ENCODE results near the gene AFAP1. TPM values are rescaled to one million over a fixed set of nuclear protein-coding genes. Genes with fewer than 3 reads are reported as not detected.

AFAP1 gene
- 48.3 and 48.4 TPM in 2 replicates for total RNA-seq

GRCh38 chr4:7939377-7940108 is at the start of gene AFAP1:
Gene AFAP1, minus strand, starts transcription at chr4:7939861. Its CDS starts 67,783 bp downstream, at chr4:7872078.
- no peak within 1 kb of the TSS for H3K27ac Mint-ChIP-seq
- H3K36me3 Mint-ChIP-seq (ENCODE audit: low read depth): no peaks in the 10 kb centered on the region
- peak; percentile 85 for DNase-seq (ENCODE audit: low spot score)
- peaks cover 22% of the 10 kb centered on the region for H3K4me1 Mint-ChIP-seq (ENCODE audit: low read depth)
- H3K27me3 Mint-ChIP-seq (ENCODE audit: insufficient read depth): peaks cover 25% of the 10 kb centered on the region
- intact Hi-C loops (cut with micrococcal nuclease): loop anchor here (1.0 to 2.0 kb wide), 4 partner anchors 21 to 83 kb away; no protein-coding TSS in a partner anchor
- peak within 1 kb of the TSS; percentile 74 for H3K4me3 Mint-ChIP-seq
- H3K9me3 Mint-ChIP-seq: no peaks in the 10 kb centered on the region

GRCh38 chr4:7988437-7988836 is 48.8 kb upstream of the AFAP1 start:
- Mint-ChIP-seq H3K4me1 (ENCODE audit: low read depth) (peaks cover 6% of the 10 kb centered on the region), H3K9me3 (no peaks in the 10 kb centered on the region), H3K4me3 (no peak overlapping the region), H3K27ac (no peak overlapping the region), H3K36me3 (ENCODE audit: low read depth) (no peaks in the 10 kb centered on the region), H3K27me3 (ENCODE audit: insufficient read depth) (peaks cover 3% of the 10 kb centered on the region)
- intact Hi-C loops (cut with micrococcal nuclease): loop anchor here (5.0 kb wide), 1 partner anchor 796 kb away; the partner anchor contains the start of gene SORCS2
- DNase-seq (ENCODE audit: low spot score): no peak

GRCh38 chr4:7987148-7987989 is 47.7 kb upstream of the AFAP1 start:
- Mint-ChIP-seq H3K36me3 (ENCODE audit: low read depth) (no peaks in the 10 kb centered on the region), H3K4me3 (no peak overlapping the region), H3K4me1 (ENCODE audit: low read depth) (peaks cover 6% of the 10 kb centered on the region), H3K27me3 (ENCODE audit: insufficient read depth) (peaks cover 6% of the 10 kb centered on the region), H3K9me3 (no peaks in the 10 kb centered on the region), H3K27ac (no peak overlapping the region)
- DNase-seq (ENCODE audit: low spot score): peak; percentile 64
- intact Hi-C loops (cut with micrococcal nuclease): loop anchor here (1.0 to 5.0 kb wide), 8 partner anchors 49 to 795 kb away; partner anchors contain the start of genes AFAP1 and SORCS2

- H3K27me3 Mint-ChIP-seq (ENCODE audit: insufficient read depth): peaks cover 6% of the 10 kb centered on the region
- H3K4me3 Mint-ChIP-seq: no peak overlapping the region
- peaks cover 11% of the 10 kb centered on the region for H3K4me1 Mint-ChIP-seq (ENCODE audit: low read depth)
- intact Hi-C loops (cut with micrococcal nuclease): loop anchor here (1.0 to 5.0 kb wide), 3 partner anchors 13 to 794 kb away; partner anchors contain the start of genes AFAP1 and SORCS2
- no peaks in the 10 kb centered on the region for H3K36me3 Mint-ChIP-seq (ENCODE audit: low read depth)
- H3K9me3 Mint-ChIP-seq: no peaks in the 10 kb centered on the region
- no peak for DNase-seq (ENCODE audit: low spot score)
- no peak overlapping the region for H3K27ac Mint-ChIP-seq
Observed at GRCh38 chr4:7985891-7986441, 46.3 kb upstream of the AFAP1 start.

- no peak for DNase-seq (ENCODE audit: low spot score)
Observed at GRCh38 chr4:7985072-7985471, 45.4 kb upstream of the AFAP1 start.

GRCh38 chr4:7984286-7984925 is 44.7 kb upstream of the AFAP1 start:
- no peak for DNase-seq (ENCODE audit: low spot score)
- Mint-ChIP-seq H3K4me1 (ENCODE audit: low read depth) (peaks cover 11% of the 10 kb centered on the region), H3K4me3 (no peak overlapping the region), H3K27ac (no peak overlapping the region), H3K9me3 (no peaks in the 10 kb centered on the region), H3K36me3 (ENCODE audit: low read depth) (no peaks in the 10 kb centered on the region), H3K27me3 (ENCODE audit: insufficient read depth) (peaks cover 6% of the 10 kb centered on the region)
- intact Hi-C loops (cut with micrococcal nuclease): no loop called here

More at GRCh38 chr4:7985072-7985471, 45.4 kb upstream of the AFAP1 start:
- H3K4me3 Mint-ChIP-seq: no peak overlapping the region
- peaks cover 11% of the 10 kb centered on the region for H3K4me1 Mint-ChIP-seq (ENCODE audit: low read depth)
- peaks cover 6% of the 10 kb centered on the region for H3K27me3 Mint-ChIP-seq (ENCODE audit: insufficient read depth)
- no peaks in the 10 kb centered on the region for H3K36me3 Mint-ChIP-seq (ENCODE audit: low read depth)
- intact Hi-C loops (cut with micrococcal nuclease): loop anchor here (1.0 to 5.0 kb wide), 2 partner anchors 12 to 793 kb away; partner anchors contain the start of gene SORCS2
- H3K27ac Mint-ChIP-seq: no peak overlapping the region
- H3K9me3 Mint-ChIP-seq: no peaks in the 10 kb centered on the region

- Mint-ChIP-seq H3K27me3 (ENCODE audit: insufficient read depth) (peaks cover 6% of the 10 kb centered on the region), H3K36me3 (ENCODE audit: low read depth) (no peaks in the 10 kb centered on the region), H3K4me3 (no peak overlapping the region), H3K27ac (no peak overlapping the region), H3K9me3 (no peaks in the 10 kb centered on the region), H3K4me1 (ENCODE audit: low read depth) (peaks cover 11% of the 10 kb centered on the region)
- no peak for DNase-seq (ENCODE audit: low spot score)
- intact Hi-C loops (cut with micrococcal nuclease): no loop called here
Observed at GRCh38 chr4:7983296-7983695, 43.6 kb upstream of the AFAP1 start.

- H3K4me1 Mint-ChIP-seq (ENCODE audit: low read depth): peaks cover 11% of the 10 kb centered on the region
- H3K27ac Mint-ChIP-seq: no peak overlapping the region
- H3K9me3 Mint-ChIP-seq: no peaks in the 10 kb centered on the region
- intact Hi-C loops (cut with micrococcal nuclease): no loop called here
- DNase-seq (ENCODE audit: low spot score): no peak
- H3K4me3 Mint-ChIP-seq: no peak overlapping the region
- peaks cover 6% of the 10 kb centered on the region for H3K27me3 Mint-ChIP-seq (ENCODE audit: insufficient read depth)
- H3K36me3 Mint-ChIP-seq (ENCODE audit: low read depth): no peaks in the 10 kb centered on the region
Observed at GRCh38 chr4:7981738-7982394, 42.2 kb upstream of the AFAP1 start.

- Mint-ChIP-seq H3K27me3 (ENCODE audit: insufficient read depth) (peaks cover 3% of the 10 kb centered on the region), H3K27ac (no peak overlapping the region), H3K9me3 (no peaks in the 10 kb centered on the region), H3K36me3 (ENCODE audit: low read depth) (peaks cover 6% of the 10 kb centered on the region), H3K4me3 (no peak overlapping the region), H3K4me1 (ENCODE audit: low read depth) (peaks cover 19% of the 10 kb centered on the region)
- intact Hi-C loops (cut with micrococcal nuclease): no loop called here
- no peak for DNase-seq (ENCODE audit: low spot score)
Observed at GRCh38 chr4:7980036-7980435, 40.4 kb upstream of the AFAP1 start.

GRCh38 chr4:7979652-7979968 is 39.9 kb upstream of the AFAP1 start:
- Mint-ChIP-seq H3K4me1 (ENCODE audit: low read depth) (peaks cover 19% of the 10 kb centered on the region), H3K36me3 (ENCODE audit: low read depth) (peaks cover 6% of the 10 kb centered on the region), H3K4me3 (no peak overlapping the region), H3K27me3 (ENCODE audit: insufficient read depth) (peaks cover 3% of the 10 kb centered on the region), H3K9me3 (no peaks in the 10 kb centered on the region), H3K27ac (no peak overlapping the region)
- intact Hi-C loops (cut with micrococcal nuclease): no loop called here
- no peak for DNase-seq (ENCODE audit: low spot score)

- Mint-ChIP-seq H3K27ac (no peak overlapping the region), H3K36me3 (ENCODE audit: low read depth) (peaks cover 6% of the 10 kb centered on the region), H3K9me3 (no peaks in the 10 kb centered on the region), H3K27me3 (ENCODE audit: insufficient read depth) (peaks cover 3% of the 10 kb centered on the region), H3K4me1 (ENCODE audit: low read depth) (peaks cover 19% of the 10 kb centered on the region), H3K4me3 (no peak overlapping the region)
- no peak for DNase-seq (ENCODE audit: low spot score)
- intact Hi-C loops (cut with micrococcal nuclease): no loop called here
Observed at GRCh38 chr4:7978907-7979651, 39.4 kb upstream of the AFAP1 start.
